Skin epidermis (tissue), 12 donors: Measurements from ENCODE around the gene GOT1.

Experiments
- H3K27ac ChIP-seq, 21 experiments: fragments of 200-600 bp; sonication (generic) in 11 of 21; one replicate each; pipeline ENCODE4 v1.5.0; 2020; ENCODE audit warnings: mild to moderate bottlenecking in 3 of 21, inconsistent platforms in 2 of 21, moderate library complexity in 2 of 21
- H3K4me3 ChIP-seq, 7 experiments: fragments of 200-600 bp; sonication (generic) in 2 of 7; one replicate each; pipeline ENCODE4 v1.5.0; 2020; ENCODE audit warnings: inconsistent platforms in 2 of 7, mild to moderate bottlenecking in 2 of 7, moderate library complexity in 1 of 7

The GOT1 gene

GRCh38 chr10:99369126-99369525 lies 61.3 kb downstream of the GOT1 start:
- Histone ChIP-seq H3K27ac (no peak overlapping the region), H3K4me3 (no peak overlapping the region)

- Histone ChIP-seq H3K4me3 (no peak overlapping the region), H3K27ac (no peak overlapping the region)
Measured at GRCh38 chr10:99368646-99369045, 61.8 kb downstream of the GOT1 start.

- no peak overlapping the region for H3K27ac ChIP-seq
Measured at GRCh38 chr10:99366666-99367065, 63.8 kb downstream of the GOT1 start.

GRCh38 chr10:99365736-99366135 lies 64.7 kb downstream of the GOT1 start:
- no peak overlapping the region for H3K27ac ChIP-seq
- no peak overlapping the region for H3K4me3 ChIP-seq

More at GRCh38 chr10:99366666-99367065, 63.8 kb downstream of the GOT1 start:
- no peak overlapping the region for H3K4me3 ChIP-seq

- H3K27ac ChIP-seq: no peak overlapping the region
- H3K4me3 ChIP-seq: no peak overlapping the region
Measured at GRCh38 chr10:99365311-99365710, 65.1 kb downstream of the GOT1 start.

- Histone ChIP-seq H3K4me3 (no peak overlapping the region), H3K27ac (peak overlapping the region in 1 of 21 experiments; percentile 7)
Measured at GRCh38 chr10:99364125-99364524, 66.3 kb downstream of the GOT1 start.

- H3K27ac ChIP-seq: no peak overlapping the region
- H3K4me3 ChIP-seq: no peak overlapping the region
Measured at GRCh38 chr10:99360934-99361333, 69.5 kb downstream of the GOT1 start.

- Histone ChIP-seq H3K4me3 (no peak overlapping the region), H3K27ac (no peak overlapping the region)
Measured at GRCh38 chr10:99358101-99358500, 72.3 kb downstream of the GOT1 start.

GRCh38 chr10:99357691-99358090 lies 72.7 kb downstream of the GOT1 start:
- Histone ChIP-seq H3K4me3 (no peak overlapping the region), H3K27ac (no peak overlapping the region)

GRCh38 chr10:99353182-99353581 lies 77.2 kb downstream of the GOT1 start:
- H3K27ac ChIP-seq: no peak overlapping the region
- H3K4me3 ChIP-seq: no peak overlapping the region

GRCh38 chr10:99347672-99348071 lies 82.8 kb downstream of the GOT1 start:
- H3K4me3 ChIP-seq: no peak overlapping the region
- no peak overlapping the region for H3K27ac ChIP-seq
